BJ (cell line): ENCODE measurements around the gene SMS. TPM values are rescaled to one million over a fixed set of nuclear protein-coding genes. Genes with fewer than 3 reads are reported as not detected.
A peak's percentile ranks its signal among the peaks of the same experiment; 100 is the strongest.

ENCODE experiments used
- CTCF ChIA-PET: fragments of 350-600 bp; formaldehyde crosslinking; extraction: SDS; loops from one replicate; lab custom pipeline; 2021; ENCODE audit warnings: antibody characterized with exemption, inconsistent platforms; lab: Yijun Ruan, JAX
- POLR2A ChIA-PET: fragments of 300-600 bp; sonication (Branson Sonifier 250); formaldehyde crosslinking; extraction: SDS; loops from one replicate; lab custom pipeline; 2021; ENCODE audit warnings: antibody characterized with exemption; lab: Charles Lee
- DNase-seq: peaks from one replicate; pipeline ENCODE4 v3.0.0-alpha.2; 2011; ENCODE audit warnings: low read depth
- H3K27me3 ChIP-seq: 2 replicates; pipeline ENCODE4 v1.6.0; 2011; ENCODE audit warnings: low read length; ENCODE audit not compliant: control insufficient read depth, insufficient read depth
- H3K36me3 ChIP-seq: 2 replicates; pipeline ENCODE4 v1.5.1; 2011; ENCODE audit warnings: low read length; ENCODE audit not compliant: control insufficient read depth, insufficient read depth
- H3K4me3 ChIP-seq: 2 replicates; pipeline ENCODE4 v1.5.1; 2011; ENCODE audit warnings: low read depth, mild to moderate bottlenecking, control low read depth, low read length
- CTCF ChIP-seq: IDR thresholded peaks from 2 replicates; pipeline ENCODE4 v1.5.1; 2011; ENCODE audit warnings: low read depth, mild to moderate bottlenecking, control low read depth, inconsistent platforms, low read length, moderate library complexity; ENCODE audit not compliant: insufficient read depth
- polyA plus RNA-seq: library from polyadenylated mRNA; depleted of rRNA; stranded (reverse); fragments of >200 nt; gene quantifications from 2 replicates; pipeline ENCODE4 v1.2.3, GENCODE V29; 2011

SMS gene
- polyA plus RNA-seq, 1 experiment: 26.0 TPM

DNA sequence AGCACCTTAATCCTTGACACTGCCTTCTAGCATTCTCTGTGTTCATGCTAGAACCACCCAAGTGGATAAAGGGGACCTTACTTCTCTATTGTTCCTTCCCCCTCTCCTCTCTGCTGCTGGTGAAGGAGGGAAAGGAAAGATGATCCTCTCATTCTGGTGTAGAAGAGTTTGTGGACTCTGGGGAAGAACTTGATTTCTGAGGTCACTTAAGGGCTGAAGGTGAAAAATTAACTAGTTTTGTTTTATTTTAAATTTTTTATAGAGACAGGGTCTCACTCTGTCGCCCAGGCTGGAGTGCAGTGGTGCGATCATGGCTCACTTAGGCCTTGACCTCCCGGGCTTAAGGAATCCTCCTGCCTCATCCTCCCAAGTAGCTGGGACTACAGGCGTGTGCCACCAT is 29.8 kb downstream of the SMS start:
- no peak for DNase-seq
- no peaks in the 10 kb centered on the region; the same call in 1 of the 2 replicates for H3K36me3 ChIP-seq
- CTCF ChIA-PET: no interaction called here
- TF ChIP-seq CTCF: no peak
- no peaks in the 10 kb centered on the region for H3K27me3 ChIP-seq
- no peak overlapping the region for H3K4me3 ChIP-seq
- POLR2A ChIA-PET: no interaction called here

DNA sequence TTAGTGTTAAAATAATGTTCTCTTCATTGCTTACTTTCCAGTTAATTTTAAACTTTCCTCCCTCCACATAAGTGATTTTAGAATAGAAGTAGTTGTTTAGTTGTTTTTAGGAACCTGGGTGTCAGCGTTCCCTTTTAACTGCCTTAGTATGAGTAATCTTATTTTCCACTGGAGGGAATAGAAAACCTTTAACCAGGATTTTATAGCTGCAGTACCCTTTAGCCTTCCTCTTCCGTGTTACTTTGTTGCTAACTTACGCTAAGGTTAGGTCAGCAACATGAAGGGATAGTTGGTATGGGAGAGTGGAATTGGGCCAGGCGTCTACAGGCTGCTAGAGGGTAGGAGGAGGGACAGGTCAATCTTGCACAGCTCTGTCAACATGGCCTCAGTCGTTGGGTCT is 31.5 kb downstream of the SMS start:
- ChIA-PET CTCF (interaction anchor here (0.7 kb wide), 1 partner anchor 131 kb away, joined by 3 read pairs; no protein-coding TSS in a partner anchor), POLR2A (no interaction called here)
- no peak for TF ChIP-seq CTCF
- no peak for DNase-seq
- no peak overlapping the region for H3K4me3 ChIP-seq
- no peaks in the 10 kb centered on the region for H3K27me3 ChIP-seq
- peaks cover under 1% of the 10 kb centered on the region; the same call in 1 of the 2 replicates for H3K36me3 ChIP-seq

DNA sequence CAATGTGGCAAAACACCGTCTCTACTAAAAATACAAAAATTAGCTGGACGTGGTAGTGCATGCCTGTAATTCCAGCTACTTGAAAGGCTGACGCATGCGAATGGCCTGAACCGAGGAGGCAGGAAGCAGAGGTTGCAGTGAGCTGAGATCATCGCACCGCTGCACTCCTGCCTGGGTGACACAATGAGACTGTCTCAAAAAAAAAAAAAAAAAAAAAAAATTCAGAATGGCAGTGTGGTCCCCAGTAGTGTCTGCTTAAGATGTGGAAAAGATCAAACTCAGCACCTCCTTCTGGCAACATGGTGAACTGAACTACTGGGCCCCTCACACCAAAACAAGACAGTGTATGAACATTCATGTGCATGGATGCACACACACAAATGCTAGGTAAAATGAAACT is 32.2 kb downstream of the SMS start:
- Histone ChIP-seq H3K27me3 (no peaks in the 10 kb centered on the region), H3K4me3 (no peak overlapping the region), H3K36me3 (peaks cover 1% of the 10 kb centered on the region; the same call in 1 of the 2 replicates)
- POLR2A ChIA-PET: no interaction called here
- no peak for DNase-seq
- 0 out of 2 replicates have a peak, but pooled peaks have one; percentile 3 for TF ChIP-seq CTCF
- CTCF ChIA-PET: no interaction called here

GRCh38 chrX:21973321-21974010 is 33.0 kb downstream of the SMS start:
- Histone ChIP-seq H3K4me3 (no peak overlapping the region), H3K36me3 (peaks cover 3% of the 10 kb centered on the region; the same call in 1 of the 2 replicates), H3K27me3 (no peaks in the 10 kb centered on the region)
- ChIA-PET POLR2A (no interaction called here), CTCF (no interaction called here)
- no peak for TF ChIP-seq CTCF
- no peak for DNase-seq

DNA sequence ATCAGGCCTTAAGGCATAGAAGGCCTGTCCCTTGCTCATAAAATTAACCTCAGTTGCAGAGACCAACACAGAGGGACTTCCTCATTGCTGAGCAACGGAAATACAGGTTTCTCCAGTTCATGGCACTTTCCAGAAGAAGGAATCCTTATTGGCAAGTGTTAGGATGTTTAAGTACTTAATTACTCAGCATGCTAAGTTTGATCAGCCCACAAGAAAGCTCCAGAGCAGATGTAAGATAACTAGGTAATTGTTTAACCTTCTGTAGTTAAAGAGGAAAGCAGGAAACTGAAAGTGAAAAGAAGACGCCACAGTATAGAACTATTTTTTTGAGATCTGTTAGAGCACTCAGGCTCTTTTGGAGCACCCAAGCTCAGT is 33.5 kb downstream of the SMS start:
- ChIA-PET CTCF (interaction anchor here (2.5 to 3.2 kb wide), 2 partner anchors 11 to 135 kb away, joined by 12 to 18 read pairs; partner anchors contain the start of gene MBTPS2), POLR2A (interaction anchor here (0.6 kb wide), 1 partner anchor 42 kb away, joined by 14 read pairs; no protein-coding TSS in a partner anchor)
- no peak for DNase-seq
- Histone ChIP-seq H3K4me3 (no peak overlapping the region), H3K36me3 (peaks cover 3% of the 10 kb centered on the region; the same call in 1 of the 2 replicates), H3K27me3 (no peaks in the 10 kb centered on the region)
- no peak for TF ChIP-seq CTCF
